Astrocyte (in vitro differentiated cells and primary cell): ENCODE data around the gene PUSL1. TPM values are rescaled to one million over a fixed set of nuclear protein-coding genes. Genes with fewer than 3 reads are reported as not detected.

Experiments used
- DNase-seq: peaks from one replicate; pipeline ENCODE4 v3.0.0-alpha.2; 2010; ENCODE audit warnings: low read depth
- FAIRE-seq: peaks from 2 replicates; lab custom pipeline; 2011; peaks lifted over from hg19 to GRCh38; lab: Jason Lieb, UNC
- H2AFZ ChIP-seq: 2 replicates; pipeline ENCODE4 v1.6.0; 2012; ENCODE audit warnings: low read depth, low read length, inconsistent platforms
- H3K27ac ChIP-seq: 2 replicates; pipeline ENCODE4 v1.5.1; 2011; ENCODE audit warnings: low read depth, low read length, inconsistent platforms
- H3K27me3 ChIP-seq: 2 replicates; pipeline ENCODE4 v1.6.0; 2011; ENCODE audit warnings: low read length, inconsistent platforms; ENCODE audit not compliant: insufficient read depth
- H3K36me3 ChIP-seq: 2 replicates; pipeline ENCODE4 v1.5.1; 2011; ENCODE audit warnings: low read length, inconsistent platforms; ENCODE audit not compliant: insufficient read depth
- H3K4me1 ChIP-seq: 2 replicates; pipeline ENCODE4 v1.5.1; 2011; ENCODE audit warnings: low read length, inconsistent platforms; ENCODE audit not compliant: insufficient read depth
- H3K4me2 ChIP-seq: 2 replicates; pipeline ENCODE4 v1.6.0; 2012; ENCODE audit warnings: low read length, inconsistent platforms
- H3K4me3 ChIP-seq: 2 replicates; pipeline ENCODE4 v1.5.1; 2011; ENCODE audit warnings: low read depth, mild to moderate bottlenecking, low read length, inconsistent platforms; ENCODE audit not compliant: insufficient read depth
- H3K79me2 ChIP-seq: 2 replicates; pipeline ENCODE4 v1.6.0; 2012; ENCODE audit warnings: mild to moderate bottlenecking, low read length, inconsistent platforms; ENCODE audit not compliant: insufficient read depth
- H3K9ac ChIP-seq: 2 replicates; pipeline ENCODE4 v1.6.0; 2012; ENCODE audit warnings: mild to moderate bottlenecking, low read length, inconsistent platforms
- H3K9me3 ChIP-seq: 2 replicates; pipeline ENCODE4 v1.5.1; 2012; ENCODE audit warnings: low read depth, mild to moderate bottlenecking, low read length, inconsistent platforms; ENCODE audit not compliant: insufficient read depth
- H4K20me1 ChIP-seq: 2 replicates; pipeline ENCODE4 v1.6.0; 2012; ENCODE audit warnings: low read length, inconsistent platforms; ENCODE audit not compliant: insufficient read depth
- H3K27ac Mint-ChIP-seq: one replicate; pipeline ENCODE4 v1.8.0; 2021; ENCODE audit warnings: mild to moderate bottlenecking, mixed read lengths; ENCODE audit not compliant: unreplicated experiment
- H3K27me3 Mint-ChIP-seq: one replicate; pipeline ENCODE4 v1.8.0; 2021; ENCODE audit warnings: low read depth, mixed read lengths; ENCODE audit not compliant: unreplicated experiment
- H3K36me3 Mint-ChIP-seq: one replicate; pipeline ENCODE4 v1.8.0; 2021; ENCODE audit warnings: low read depth, mixed read lengths; ENCODE audit not compliant: unreplicated experiment
- H3K4me1 Mint-ChIP-seq: one replicate; pipeline ENCODE4 v1.8.0; 2021; ENCODE audit warnings: low read depth, mixed read lengths; ENCODE audit not compliant: unreplicated experiment
- H3K4me3 Mint-ChIP-seq: one replicate; pipeline ENCODE4 v1.8.0; 2021; ENCODE audit warnings: mild to moderate bottlenecking, moderate library complexity, mixed read lengths; ENCODE audit not compliant: unreplicated experiment
- H3K9me3 Mint-ChIP-seq: one replicate; pipeline ENCODE4 v1.8.0; 2021; ENCODE audit warnings: mild to moderate bottlenecking, mixed read lengths; ENCODE audit not compliant: unreplicated experiment
- CTCF ChIP-seq: IDR thresholded peaks from 2 replicates; pipeline ENCODE4 v1.5.1; 2011; ENCODE audit warnings: low read depth, mild to moderate bottlenecking, inconsistent platforms, low read length, moderate library complexity; ENCODE audit not compliant: insufficient read depth
- EZH2 ChIP-seq: IDR thresholded peaks from 2 replicates; pipeline ENCODE4 v1.6.1; 2012; ENCODE audit warnings: mild to moderate bottlenecking, low read length, inconsistent platforms; ENCODE audit not compliant: insufficient read depth
- total RNA-seq: library from RNA; stranded (reverse); gene quantifications from 2 replicates; pipeline ENCODE4 v1.2.1, GENCODE V29; 2021

The PUSL1 gene
- total RNA-seq, 1 donor from 2014 or later, result 29.4 TPM

- peak; percentile 98 for DNase-seq
- TF ChIP-seq EZH2 (no peak), CTCF (peak; percentile 58)
- Mint-ChIP-seq H3K27ac (peak overlapping the region; percentile 98), H3K4me1 (peaks cover 25% of the 10 kb centered on the region), H3K27me3 (no peaks in the 10 kb centered on the region), H3K36me3 (peaks cover 15% of the 10 kb centered on the region), H3K9me3 (no peaks in the 10 kb centered on the region), H3K4me3 (peak overlapping the region; percentile 57)
- Histone ChIP-seq H3K36me3 (peaks cover 15% of the 10 kb centered on the region), H3K27me3 (no peaks in the 10 kb centered on the region), H3K4me3 (no peak overlapping the region), H3K4me1 (peaks cover 20% of the 10 kb centered on the region), H2AFZ (no peak overlapping the region), H4K20me1 (peaks cover 34% of the 10 kb centered on the region), H3K79me2 (peaks cover 74% of the 10 kb centered on the region), H3K27ac (peak overlapping the region; percentile 97), H3K9ac (peak overlapping the region; percentile 82), H3K4me2 (peak overlapping the region; percentile 66), H3K9me3 (no peaks in the 10 kb centered on the region)
- FAIRE-seq, result peak; percentile 89
These were observed 43.5 kb upstream of the PUSL1 start for GRCh38 chr1:1264868-1265272.

GRCh38 chr1:1267488-1268283, 40.7 kb upstream of the PUSL1 start:
- Histone ChIP-seq H3K27me3 (no peaks in the 10 kb centered on the region), H3K4me2 (no peak overlapping the region), H3K4me1 (peaks cover 40% of the 10 kb centered on the region), H3K79me2 (peaks cover 79% of the 10 kb centered on the region), H3K36me3 (peaks cover 10% of the 10 kb centered on the region), H3K9ac (no peak overlapping the region), H4K20me1 (peaks cover 51% of the 10 kb centered on the region), H3K4me3 (no peak overlapping the region), H3K9me3 (no peaks in the 10 kb centered on the region), H2AFZ (no peak overlapping the region), H3K27ac (peak overlapping the region; percentile 21)
- Mint-ChIP-seq H3K27ac (peak overlapping the region; percentile 58), H3K27me3 (no peaks in the 10 kb centered on the region), H3K4me1 (peaks cover 41% of the 10 kb centered on the region), H3K36me3 (peaks cover 17% of the 10 kb centered on the region), H3K9me3 (no peaks in the 10 kb centered on the region), H3K4me3 (no peak overlapping the region)
- FAIRE-seq, result no peak
- TF ChIP-seq EZH2 (no peak), CTCF (no peak)
- DNase-seq, result no peak

- Histone ChIP-seq H3K4me3 (no peak overlapping the region), H3K27ac (no peak overlapping the region), H3K9me3 (no peaks in the 10 kb centered on the region), H2AFZ (no peak overlapping the region), H3K27me3 (no peaks in the 10 kb centered on the region), H3K79me2 (peaks cover 79% of the 10 kb centered on the region), H3K4me2 (no peak overlapping the region), H3K36me3 (peaks cover 4% of the 10 kb centered on the region), H3K9ac (no peak overlapping the region), H4K20me1 (peaks cover 56% of the 10 kb centered on the region), H3K4me1 (peaks cover 43% of the 10 kb centered on the region)
- TF ChIP-seq EZH2 (no peak), CTCF (no peak)
- H3K4me1 Mint-ChIP-seq, result peaks cover 40% of the 10 kb centered on the region
- DNase-seq (no peak), FAIRE-seq (no peak)
- H3K9me3 Mint-ChIP-seq, result no peaks in the 10 kb centered on the region
- peak overlapping the region; percentile 58 for H3K27ac Mint-ChIP-seq
- no peak overlapping the region for H3K4me3 Mint-ChIP-seq
- H3K27me3 Mint-ChIP-seq, result no peaks in the 10 kb centered on the region
- H3K36me3 Mint-ChIP-seq, result peaks cover 17% of the 10 kb centered on the region
These were observed 40.1 kb upstream of the PUSL1 start for GRCh38 chr1:1268284-1268682.
